Measurements from ENCODE around the gene NKAPL.
"Not testable (repeated sequence)": the region's sequence is repeated elsewhere in the genome, so short reads cannot be mapped to it uniquely, and the experiment has no call there.

Gene NKAPL

GRCh38 chr6:28295326-28295725 is 36.2 kb downstream of the NKAPL start:
- H3K4me3 Mint-ChIP-seq, result no peak overlapping the region
- H3K9me3 Mint-ChIP-seq, result peaks cover 7% of the 10 kb centered on the region
- H3K27ac Mint-ChIP-seq, result no peak overlapping the region
- no peaks in the 10 kb centered on the region for H3K27me3 Mint-ChIP-seq (ENCODE audit: low read depth)
- DNase-seq (ENCODE audit: low spot score), result no peak
- H3K36me3 Mint-ChIP-seq (ENCODE audit: low read depth), result peaks cover 1% of the 10 kb centered on the region
- H3K4me1 Mint-ChIP-seq (ENCODE audit: low read depth), result no peaks in the 10 kb centered on the region

DNA sequence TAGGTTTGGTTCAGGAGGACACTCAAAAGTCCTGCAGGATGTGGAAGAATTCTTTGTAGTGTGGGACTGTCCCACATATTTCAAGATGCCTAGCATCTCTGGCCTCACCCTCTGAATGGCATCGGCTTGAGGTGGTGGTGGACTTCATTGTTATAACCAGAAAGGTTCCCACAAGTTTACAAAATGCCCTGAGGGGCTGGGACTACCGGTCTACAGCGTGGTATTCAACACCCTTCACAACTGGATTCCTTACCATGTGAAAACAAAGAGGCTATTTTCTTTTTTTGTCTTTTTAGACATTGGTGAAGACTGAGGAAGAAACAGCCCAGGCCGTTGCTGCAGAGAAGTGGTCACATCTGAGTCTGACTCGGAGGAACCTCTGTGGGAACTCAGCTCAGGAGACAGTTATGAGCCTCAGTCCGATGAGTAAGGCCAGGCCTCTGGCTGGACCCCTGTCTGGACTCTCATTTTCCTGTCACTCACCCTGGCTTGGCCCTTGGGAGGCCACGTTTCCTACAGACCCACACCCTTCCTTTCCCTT is 37.5 kb downstream of the NKAPL start:
- H3K27ac Mint-ChIP-seq, result no peak overlapping the region
- DNase-seq (ENCODE audit: low spot score), result no peak
- no peaks in the 10 kb centered on the region for H3K27me3 Mint-ChIP-seq (ENCODE audit: low read depth)
- H3K4me3 Mint-ChIP-seq, result no peak overlapping the region
- H3K9me3 Mint-ChIP-seq, result no peaks in the 10 kb centered on the region
- H3K36me3 Mint-ChIP-seq (ENCODE audit: low read depth), result peaks cover 5% of the 10 kb centered on the region
- no peaks in the 10 kb centered on the region for H3K4me1 Mint-ChIP-seq (ENCODE audit: low read depth)

DNA sequence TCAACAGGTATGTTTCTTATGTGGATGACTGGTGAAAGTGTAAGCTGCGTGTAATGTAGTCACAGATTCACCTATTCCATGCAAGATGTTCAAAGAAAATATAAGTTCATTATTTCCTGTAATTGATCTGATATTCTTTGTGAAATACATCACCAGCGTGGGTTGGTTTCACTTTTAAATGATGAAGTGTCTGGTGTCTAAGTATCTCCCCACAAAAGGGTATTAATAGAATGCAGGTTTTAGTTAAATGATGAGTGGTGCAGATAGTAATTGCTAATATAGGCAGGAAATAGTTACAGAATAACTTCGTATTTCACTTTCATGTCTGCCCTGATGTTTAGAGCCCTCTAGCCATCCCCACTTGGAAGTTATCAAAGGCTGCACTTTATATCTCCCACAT is 44.5 kb downstream of the NKAPL start:
- no peak overlapping the region for H3K27ac Mint-ChIP-seq

GRCh38 chr6:28306363-28306762 is 47.3 kb downstream of the NKAPL start:
- H3K27ac Mint-ChIP-seq; DNase-seq (ENCODE audit: low spot score); H3K9me3 Mint-ChIP-seq; H3K36me3 Mint-ChIP-seq (ENCODE audit: low read depth); H3K4me3 Mint-ChIP-seq: not testable (repeated sequence)
- Mint-ChIP-seq H3K27me3 (ENCODE audit: low read depth) (peaks cover 30% of the 10 kb centered on the region), H3K4me1 (ENCODE audit: low read depth) (peaks cover 10% of the 10 kb centered on the region)

More for the DNA sequence above, 44.5 kb downstream of the NKAPL start:
- Mint-ChIP-seq H3K36me3 (ENCODE audit: low read depth) (peaks cover 8% of the 10 kb centered on the region), H3K27me3 (ENCODE audit: low read depth) (peaks cover 7% of the 10 kb centered on the region), H3K4me3 (no peak overlapping the region), H3K4me1 (ENCODE audit: low read depth) (peaks cover 10% of the 10 kb centered on the region), H3K9me3 (peaks cover 4% of the 10 kb centered on the region)
- DNase-seq (ENCODE audit: low spot score), result no peak
